CD8-positive, alpha-beta memory T cell (primary cell): ENCODE results near the gene AHI1. TPM values are rescaled to one million over a fixed set of nuclear protein-coding genes. Genes with fewer than 3 reads are reported as not detected.
A peak's percentile ranks its signal among the peaks of the same experiment; 100 is the strongest.

ENCODE experiments used
- CTCF ChIA-PET: fragments of 350-600 bp; sonication (Branson Sonifier 250); formaldehyde crosslinking; loops from one replicate; lab custom pipeline; 2021; ENCODE audit warnings: antibody characterized with exemption; lab: Charles Lee
- POLR2A ChIA-PET: fragments of 350-600 bp; sonication (Branson Sonifier 250); formaldehyde crosslinking; loops from one replicate; lab custom pipeline; 2021; ENCODE audit warnings: antibody characterized with exemption; lab: Charles Lee
- DNase-seq, 5 donors: peaks; one replicate each; pipeline versions ENCODE4 v3.0.0 to v3.0.0-alpha.2; 2020 to 2022; ENCODE audit warnings: mixed read lengths in 1 of 5
- H3K27ac ChIP-seq: one replicate; pipeline ENCODE4 v1.7.0; 2013; ENCODE audit warnings: low read depth, mild to moderate bottlenecking, low read length, moderate library complexity
- H3K27me3 ChIP-seq: 2 replicates; pipeline ENCODE4 v1.7.0; 2013; ENCODE audit warnings: low read length, mild to moderate bottlenecking; ENCODE audit not compliant: insufficient read depth, poor library complexity, severe bottlenecking
- H3K36me3 ChIP-seq: 2 replicates; pipeline ENCODE4 v1.7.0; 2013; ENCODE audit warnings: mild to moderate bottlenecking, low read length, moderate library complexity; ENCODE audit not compliant: insufficient read depth
- H3K4me1 ChIP-seq: 2 replicates; pipeline ENCODE4 v1.7.0; 2013; ENCODE audit warnings: mild to moderate bottlenecking, low read length, moderate library complexity; ENCODE audit not compliant: insufficient read depth
- H3K4me3 ChIP-seq: 2 replicates; pipeline ENCODE4 v1.7.0; 2013; ENCODE audit warnings: mild to moderate bottlenecking, low read length
- H3K9me3 ChIP-seq: 2 replicates; pipeline ENCODE4 v1.7.0; 2013; ENCODE audit warnings: mild to moderate bottlenecking, low read length
- H3K27ac Mint-ChIP-seq, 8 donors: one replicate each; pipeline ENCODE4 v1.8.0; 2020 to 2021; ENCODE audit warnings: mixed read lengths in 8 of 8, mild to moderate bottlenecking in 6 of 8, inconsistent platforms in 3 of 8, moderate library complexity in 3 of 8
- H3K27me3 Mint-ChIP-seq, 2 donors: one replicate each; pipeline ENCODE4 v1.8.0; 2020 to 2021; ENCODE audit warnings: mixed read lengths in 2 of 2, mild to moderate bottlenecking in 1 of 2, moderate library complexity in 1 of 2
- H3K36me3 Mint-ChIP-seq, 3 donors: one replicate each; pipeline ENCODE4 v1.8.0; 2020 to 2021; ENCODE audit warnings: mixed read lengths in 3 of 3, inconsistent platforms in 1 of 3, mild to moderate bottlenecking in 1 of 3
- H3K4me1 Mint-ChIP-seq, 3 donors: one replicate each; pipeline ENCODE4 v1.8.0; 2020 to 2021; ENCODE audit warnings: mixed read lengths in 3 of 3, inconsistent platforms in 1 of 3, mild to moderate bottlenecking in 1 of 3
- H3K4me3 Mint-ChIP-seq, 7 donors: one replicate each; pipeline ENCODE4 v1.8.0; 2020 to 2021; ENCODE audit warnings: mixed read lengths in 7 of 7, mild to moderate bottlenecking in 6 of 7, moderate library complexity in 4 of 7, inconsistent platforms in 2 of 7
- H3K9me3 Mint-ChIP-seq, 5 donors: one replicate each; pipeline ENCODE4 v1.8.0; 2020 to 2022; ENCODE audit warnings: mixed read lengths in 5 of 5, mild to moderate bottlenecking in 3 of 5, moderate library complexity in 2 of 5, inconsistent platforms in 1 of 5
- polyA plus RNA-seq: library from polyadenylated mRNA; unstranded; fragments of 300-500 nt; fragmentation: Illumina TruSeq; gene quantifications from one replicate; pipeline ENCODE4 v1.2.3, GENCODE V29; 2021
- total RNA-seq, 2 experiments: library from RNA; stranded (reverse); gene quantifications; one replicate each; pipeline ENCODE4 v1.2.3, GENCODE V29; 2021

The AHI1 gene
- total and polyA plus RNA-seq, 3 experiments from 2014 or later = 3.6 to 41.2 (median 41.1) TPM

- peaks cover 0 to 2% (median 0%) of the 10 kb centered on the region in 5 donors for H3K9me3 Mint-ChIP-seq
- POLR2A ChIA-PET = no interaction called here
- H3K27ac Mint-ChIP-seq = no peak overlapping the region
- no peak for DNase-seq
- H3K9me3 ChIP-seq = no peaks in the 10 kb centered on the region
- no peak overlapping the region for H3K27ac ChIP-seq
- H3K36me3 Mint-ChIP-seq = no peaks in the 10 kb centered on the region
- no peaks in the 10 kb centered on the region for H3K27me3 ChIP-seq
- H3K36me3 ChIP-seq = no peaks in the 10 kb centered on the region
- CTCF ChIA-PET = no interaction called here
- no peaks in the 10 kb centered on the region for H3K4me1 ChIP-seq
- no peak overlapping the region for H3K4me3 Mint-ChIP-seq
- no peak overlapping the region for H3K4me3 ChIP-seq
- H3K27me3 Mint-ChIP-seq = peaks cover 4 to 13% of the 10 kb centered on the region in 2 donors
- H3K4me1 Mint-ChIP-seq = no peaks in the 10 kb centered on the region
Observed at GRCh38 chr6:135277422-135277821, 220.1 kb downstream of the AHI1 start.

- H3K27ac ChIP-seq = no peak overlapping the region
- Mint-ChIP-seq H3K4me3 (no peak overlapping the region), H3K27ac (no peak overlapping the region), H3K9me3 (peaks cover 0 to 2% (median 0%) of the 10 kb centered on the region in 5 donors), H3K4me1 (no peaks in the 10 kb centered on the region), H3K36me3 (no peaks in the 10 kb centered on the region), H3K27me3 (peaks cover 4 to 13% of the 10 kb centered on the region in 2 donors)
- ChIA-PET CTCF (no interaction called here), POLR2A (no interaction called here)
- H3K36me3 ChIP-seq = no peaks in the 10 kb centered on the region
- H3K4me1 ChIP-seq = no peaks in the 10 kb centered on the region
- no peaks in the 10 kb centered on the region for H3K9me3 ChIP-seq
- no peak overlapping the region for H3K4me3 ChIP-seq
- DNase-seq = no peak
- H3K27me3 ChIP-seq = no peaks in the 10 kb centered on the region
Observed at GRCh38 chr6:135274561-135275293, 222.8 kb downstream of the AHI1 start.

GRCh38 chr6:135271626-135272025 lies 225.9 kb downstream of the AHI1 start:
- no peaks in the 10 kb centered on the region for H3K4me1 Mint-ChIP-seq
- ChIA-PET CTCF (no interaction called here), POLR2A (no interaction called here)

GRCh38 chr6:135270676-135271536 lies 226.6 kb downstream of the AHI1 start:
- POLR2A ChIA-PET = no interaction called here
- no peak overlapping the region for H3K27ac ChIP-seq
- no peaks in the 10 kb centered on the region for H3K36me3 Mint-ChIP-seq
- H3K9me3 ChIP-seq = no peaks in the 10 kb centered on the region
- H3K9me3 Mint-ChIP-seq = no peaks in the 10 kb centered on the region
- no peaks in the 10 kb centered on the region for H3K4me1 ChIP-seq
- peaks cover 4 to 6% of the 10 kb centered on the region in 2 donors for H3K27me3 Mint-ChIP-seq
- H3K4me1 Mint-ChIP-seq = no peaks in the 10 kb centered on the region
- H3K4me3 ChIP-seq = no peak overlapping the region
- H3K27ac Mint-ChIP-seq = no peak overlapping the region
- no peak for DNase-seq
- H3K27me3 ChIP-seq = no peaks in the 10 kb centered on the region
- no peak overlapping the region for H3K4me3 Mint-ChIP-seq
- CTCF ChIA-PET = no interaction called here
- H3K36me3 ChIP-seq = no peaks in the 10 kb centered on the region

More at GRCh38 chr6:135271626-135272025, 225.9 kb downstream of the AHI1 start:
- H3K36me3 Mint-ChIP-seq = no peaks in the 10 kb centered on the region
- H3K9me3 Mint-ChIP-seq = no peaks in the 10 kb centered on the region
- H3K9me3 ChIP-seq = no peaks in the 10 kb centered on the region
- no peak overlapping the region for H3K27ac ChIP-seq
- H3K27ac Mint-ChIP-seq = no peak overlapping the region
- no peak overlapping the region for H3K4me3 ChIP-seq
- no peaks in the 10 kb centered on the region for H3K36me3 ChIP-seq
- H3K4me3 Mint-ChIP-seq = no peak overlapping the region
- no peaks in the 10 kb centered on the region for H3K27me3 ChIP-seq
- H3K27me3 Mint-ChIP-seq = peaks cover 4 to 9% of the 10 kb centered on the region in 2 donors
- no peak for DNase-seq
- H3K4me1 ChIP-seq = no peaks in the 10 kb centered on the region

DNA sequence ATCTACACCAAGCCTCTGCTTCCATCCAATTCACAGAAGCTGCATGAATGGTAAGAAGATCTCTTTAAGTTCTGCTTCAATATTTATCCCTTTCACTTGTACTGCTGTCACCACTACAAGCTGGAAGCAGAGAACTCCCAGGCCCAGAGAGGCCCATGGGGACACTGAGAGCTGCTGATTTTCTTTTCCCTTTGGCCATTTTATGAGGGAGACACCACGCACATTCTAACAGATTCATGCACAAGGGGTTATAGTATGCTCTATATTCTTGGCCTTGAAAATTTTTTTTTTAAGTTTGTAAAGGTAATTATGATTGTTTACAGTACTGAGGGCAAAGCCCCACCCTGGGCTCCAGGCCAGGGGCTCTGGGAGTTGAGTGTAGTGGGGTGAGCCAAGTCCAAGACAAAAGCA lies 228.1 kb downstream of the AHI1 start:
- Mint-ChIP-seq H3K4me3 (no peak overlapping the region), H3K27me3 (peaks cover 2 to 3% of the 10 kb centered on the region in 2 donors), H3K27ac (peak overlapping the region in 1 of 8 donors; percentile 75), H3K36me3 (no peaks in the 10 kb centered on the region), H3K9me3 (no peaks in the 10 kb centered on the region), H3K4me1 (no peaks in the 10 kb centered on the region)
- H3K27ac ChIP-seq = no peak overlapping the region
- no peaks in the 10 kb centered on the region for H3K9me3 ChIP-seq
- CTCF ChIA-PET = interaction anchor here (1.4 kb wide), 1 partner anchor 9 kb away, joined by 3 read pairs; no protein-coding TSS in a partner anchor
- no peak for DNase-seq
- POLR2A ChIA-PET = no interaction called here
- H3K36me3 ChIP-seq = no peaks in the 10 kb centered on the region
- H3K4me3 ChIP-seq = no peak overlapping the region
- H3K4me1 ChIP-seq = no peaks in the 10 kb centered on the region
- no peaks in the 10 kb centered on the region for H3K27me3 ChIP-seq

DNA sequence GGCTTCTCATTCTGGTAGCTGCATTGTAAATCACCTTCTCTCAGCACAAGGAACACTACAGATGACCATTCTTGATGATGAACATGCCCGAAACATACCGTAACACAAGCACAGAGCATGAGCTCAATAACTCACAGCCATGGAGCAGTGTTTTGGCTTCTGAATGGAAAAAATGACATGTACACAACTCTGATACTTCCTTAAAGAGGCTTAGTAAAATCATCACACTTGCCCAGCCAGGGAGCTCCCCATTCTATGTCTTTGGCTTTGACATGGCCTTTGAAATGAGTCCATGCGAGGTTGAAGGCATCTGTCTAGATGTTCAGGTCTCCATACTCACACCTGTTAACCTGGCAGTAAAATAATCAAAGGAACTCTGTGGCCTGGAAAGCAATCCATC lies 228.8 kb downstream of the AHI1 start:
- Mint-ChIP-seq H3K4me1 (no peaks in the 10 kb centered on the region), H3K36me3 (no peaks in the 10 kb centered on the region), H3K4me3 (no peak overlapping the region), H3K9me3 (no peaks in the 10 kb centered on the region), H3K27ac (no peak overlapping the region), H3K27me3 (peaks cover 2% of the 10 kb centered on the region in 2 donors)
- Histone ChIP-seq H3K36me3 (no peaks in the 10 kb centered on the region), H3K27me3 (no peaks in the 10 kb centered on the region), H3K9me3 (no peaks in the 10 kb centered on the region), H3K4me1 (no peaks in the 10 kb centered on the region), H3K4me3 (no peak overlapping the region), H3K27ac (no peak overlapping the region)
- ChIA-PET CTCF (interaction anchor here (1.4 kb wide), 1 partner anchor 8 kb away, joined by 3 read pairs; no protein-coding TSS in a partner anchor), POLR2A (no interaction called here)
- DNase-seq = no peak

GRCh38 chr6:135268263-135268662 lies 229.3 kb downstream of the AHI1 start:
- no peak overlapping the region for H3K27ac Mint-ChIP-seq
- no peaks in the 10 kb centered on the region for H3K27me3 Mint-ChIP-seq
- H3K9me3 ChIP-seq = no peaks in the 10 kb centered on the region
- H3K4me1 ChIP-seq = no peaks in the 10 kb centered on the region
- no peaks in the 10 kb centered on the region for H3K36me3 Mint-ChIP-seq
- ChIA-PET POLR2A (no interaction called here), CTCF (no interaction called here)
- H3K27me3 ChIP-seq = no peaks in the 10 kb centered on the region
- H3K4me3 ChIP-seq = no peak overlapping the region
- H3K4me1 Mint-ChIP-seq = no peaks in the 10 kb centered on the region
- H3K9me3 Mint-ChIP-seq = no peaks in the 10 kb centered on the region
- H3K36me3 ChIP-seq = no peaks in the 10 kb centered on the region
- H3K4me3 Mint-ChIP-seq = no peak overlapping the region
- H3K27ac ChIP-seq = no peak overlapping the region
- no peak for DNase-seq

DNA sequence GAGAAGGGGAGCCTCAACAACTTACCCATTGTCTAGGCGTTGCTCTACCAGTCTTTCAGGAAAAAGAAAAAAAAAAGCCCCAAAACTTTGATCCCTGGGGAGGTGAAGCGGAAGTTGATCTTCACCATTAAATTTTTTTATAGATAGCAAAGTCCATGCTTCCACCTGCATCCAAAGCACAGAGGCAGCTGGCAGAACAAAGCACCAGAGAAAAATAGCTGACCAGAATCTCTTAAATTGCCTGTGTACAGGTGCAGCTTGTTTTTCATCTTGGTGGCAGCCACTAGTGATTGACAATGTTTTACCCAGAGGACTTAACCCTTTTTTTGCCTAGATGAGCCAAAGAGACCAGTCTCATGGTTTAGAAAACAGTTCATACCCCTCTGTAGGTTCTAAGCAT lies 230.5 kb downstream of the AHI1 start:
- H3K4me1 ChIP-seq = no peaks in the 10 kb centered on the region
- ChIA-PET CTCF (no interaction called here), POLR2A (no interaction called here)
- H3K4me3 ChIP-seq = no peak overlapping the region
- H3K27ac ChIP-seq = no peak overlapping the region
- Mint-ChIP-seq H3K27me3 (no peaks in the 10 kb centered on the region), H3K27ac (no peak overlapping the region), H3K4me1 (no peaks in the 10 kb centered on the region), H3K4me3 (no peak overlapping the region), H3K36me3 (no peaks in the 10 kb centered on the region), H3K9me3 (no peaks in the 10 kb centered on the region)
- no peak for DNase-seq
- H3K36me3 ChIP-seq = no peaks in the 10 kb centered on the region
- no peaks in the 10 kb centered on the region for H3K9me3 ChIP-seq
- no peaks in the 10 kb centered on the region for H3K27me3 ChIP-seq
